NCI-H524 (cell line): Measurements from ENCODE around the gene IL2RA.
"Not testable (repeated sequence)": the region's sequence is repeated elsewhere in the genome, so short reads cannot be mapped to it uniquely, and the experiment has no call there.

Experiments
- DNase-seq, 2 experiments: peaks; one replicate each; lab custom pipeline; 2025; lab: John Stamatoyannopoulos, UW

The IL2RA gene

GRCh38 chr10:6013413-6014192, 48.6 kb downstream of the IL2RA start:
- DNase-seq, result no peak

- DNase-seq, result no peak
These were observed 49.9 kb downstream of the IL2RA start for GRCh38 chr10:6012121-6012905.

GRCh38 chr10:6011558-6011957, 50.6 kb downstream of the IL2RA start:
- DNase-seq, result no peak

- no peak for DNase-seq
These were observed 51.6 kb downstream of the IL2RA start for GRCh38 chr10:6010569-6010968.

- DNase-seq, result no peak
These were observed 52.2 kb downstream of the IL2RA start for GRCh38 chr10:6009961-6010360.

GRCh38 chr10:6009150-6009549, 53.0 kb downstream of the IL2RA start:
- no peak for DNase-seq

GRCh38 chr10:6008497-6009142, 53.5 kb downstream of the IL2RA start:
- DNase-seq, result no peak

- no peak for DNase-seq
These were observed 55.2 kb downstream of the IL2RA start for GRCh38 chr10:6006991-6007390.

- no peak for DNase-seq
These were observed 55.6 kb downstream of the IL2RA start for GRCh38 chr10:6006546-6006945.

- no peak for DNase-seq
These were observed 56.2 kb downstream of the IL2RA start for GRCh38 chr10:6005856-6006395.

GRCh38 chr10:6005161-6005804, 56.9 kb downstream of the IL2RA start:
- DNase-seq, result not testable (repeated sequence)

- no peak for DNase-seq
These were observed 59.2 kb downstream of the IL2RA start for GRCh38 chr10:6002809-6003510.

- no peak for DNase-seq
These were observed 62.6 kb downstream of the IL2RA start for GRCh38 chr10:5999440-6000165.

GRCh38 chr10:5996696-5997095, 65.5 kb downstream of the IL2RA start:
- no peak for DNase-seq

GRCh38 chr10:5992398-5992797, 69.8 kb downstream of the IL2RA start:
- DNase-seq, result no peak

GRCh38 chr10:5991708-5992107, 70.5 kb downstream of the IL2RA start:
- no peak for DNase-seq

GRCh38 chr10:5989756-5990155, 72.4 kb downstream of the IL2RA start:
- DNase-seq, result no peak

GRCh38 chr10:5988336-5988920, 73.7 kb downstream of the IL2RA start:
- no peak for DNase-seq

- peak; percentile 23 to 47 for DNase-seq
These were observed 74.4 kb downstream of the IL2RA start for GRCh38 chr10:5987747-5988146.

- DNase-seq, result no peak
These were observed 77.1 kb downstream of the IL2RA start for GRCh38 chr10:5985029-5985428.
